ENCODE measurements around the gene FAM118B. TPM values are rescaled to one million over a fixed set of nuclear protein-coding genes. Genes with fewer than 3 reads are reported as not detected.

Gene FAM118B
- total RNA-seq, 1 experiment from 2014 or later: 41.6 TPM

GRCh38 chr11:126280595-126280994 lies 69.0 kb downstream of the FAM118B start:
- H3K4me1 ChIP-seq (ENCODE audit: control insufficient read depth, insufficient read depth, low read length): peaks cover 11% of the 10 kb centered on the region; the same call in 1 of the 2 replicates
- H3K27ac ChIP-seq (ENCODE audit: low read length): no peak overlapping the region
- no peak for ATAC-seq
- peaks cover 7% of the 10 kb centered on the region; the same call in 1 of the 2 replicates for H3K36me3 ChIP-seq (ENCODE audit: control insufficient read depth, insufficient read depth, low read length)
- ChIA-PET CTCF (no interaction called here), POLR2A (no interaction called here)
- BruUV-seq (replicated peaks): no TSS peak
- intact Hi-C loops (cut with micrococcal nuclease; ENCODE audit: unreplicated experiment): no loop called here
- DNase-seq (ENCODE audit: low read depth, low spot score): no peak
- no peaks in the 10 kb centered on the region for H3K9me3 ChIP-seq (ENCODE audit: control insufficient read depth, insufficient read depth, low read depth, low read length)
- no peak overlapping the region for H3K4me3 ChIP-seq (ENCODE audit: low read depth in 2 of 2, low read length in 2 of 2)
- TF ChIP-seq TCF7L2 (IDR thresholded peaks at IDR 0.05; ENCODE audit: low read depth, low read length) (no peak), REST (IDR thresholded peaks at IDR 0.05; ENCODE audit: insufficient read depth in 1 of 2, low read depth in 2 of 2, low read length in 1 of 2) (no peak), SIN3A (IDR thresholded peaks at IDR 0.05; ENCODE audit: borderline replicate concordance, insufficient read depth, low read depth, low read length) (no peak), CTCF (IDR thresholded peaks at IDR 0.05) (no peak), POLR2AphosphoS5 (IDR thresholded peaks at IDR 0.05; ENCODE audit: low read depth, low read length) (no peak)
- H3K27me3 ChIP-seq (ENCODE audit: control insufficient read depth, insufficient read depth, low read length): no peaks in the 10 kb centered on the region
- in situ Hi-C loops (cut with HindIII; ENCODE audit: low pct_unique_long_range_greater_than_20kb, low sequenced_read_pairs): no loop called here

- in situ Hi-C loops (cut with HindIII; ENCODE audit: low pct_unique_long_range_greater_than_20kb, low sequenced_read_pairs) (no loop called here), intact Hi-C loops (cut with micrococcal nuclease; ENCODE audit: unreplicated experiment) (no loop called here)
- no TSS peak for BruUV-seq (replicated peaks)
- TF ChIP-seq POLR2AphosphoS5 (IDR thresholded peaks at IDR 0.05; ENCODE audit: low read depth, low read length) (no peak), REST (IDR thresholded peaks at IDR 0.05; ENCODE audit: insufficient read depth in 1 of 2, low read depth in 2 of 2, low read length in 1 of 2) (no peak), TCF7L2 (IDR thresholded peaks at IDR 0.05; ENCODE audit: low read depth, low read length) (no peak), CTCF (IDR thresholded peaks at IDR 0.05) (no peak), SIN3A (IDR thresholded peaks at IDR 0.05; ENCODE audit: borderline replicate concordance, insufficient read depth, low read depth, low read length) (no peak)
- ChIA-PET CTCF (no interaction called here), POLR2A (no interaction called here)
- H3K27ac ChIP-seq (ENCODE audit: low read length): no peak overlapping the region
- H3K36me3 ChIP-seq (ENCODE audit: control insufficient read depth, insufficient read depth, low read length): peaks cover 3% of the 10 kb centered on the region; the same call in 1 of the 2 replicates
- no peak for ATAC-seq
- no peaks in the 10 kb centered on the region for H3K27me3 ChIP-seq (ENCODE audit: control insufficient read depth, insufficient read depth, low read length)
- DNase-seq (ENCODE audit: low read depth, low spot score): no peak
- no peaks in the 10 kb centered on the region for H3K9me3 ChIP-seq (ENCODE audit: control insufficient read depth, insufficient read depth, low read depth, low read length)
- peaks cover 11% of the 10 kb centered on the region; the same call in 1 of the 2 replicates for H3K4me1 ChIP-seq (ENCODE audit: control insufficient read depth, insufficient read depth, low read length)
- H3K4me3 ChIP-seq (ENCODE audit: low read depth in 2 of 2, low read length in 2 of 2): no peak overlapping the region
Observed at GRCh38 chr11:126281245-126281644, 69.7 kb downstream of the FAM118B start.

Measured in Panc1 (cell line).